A673 (cell line): Measurements from ENCODE around the gene ERP27. TPM values are rescaled to one million over a fixed set of nuclear protein-coding genes. Genes with fewer than 3 reads are reported as not detected.

Experiments used
- BruUV-seq: library from RNA; stranded (reverse); fragments of 400-500 nt; replicated peaks from 2 replicates; lab custom pipeline; 2021; lab: Mats Ljungman, UMichigan
- CTCF ChIA-PET: fragments of 300-600 bp; sonication (Branson Sonifier 250); formaldehyde crosslinking; loops from one replicate; lab custom pipeline; 2022; ENCODE audit warnings: antibody characterized with exemption; lab: Charles Lee
- POLR2A ChIA-PET: fragments of 300-600 bp; sonication (Branson Sonifier 250); formaldehyde crosslinking; loops from one replicate; lab custom pipeline; 2022; ENCODE audit warnings: antibody characterized with exemption; ENCODE audit not compliant: low non-redundant PET; lab: Charles Lee
- DNase-seq: peaks from one replicate; pipeline ENCODE4 v3.0.0-alpha.2; 2015; ENCODE audit warnings: low spot score
- H3K27ac ChIP-seq: fragments of 200-600 bp; sonication (generic); 2 replicates; pipeline ENCODE4 v1.5.1; 2016; ENCODE audit warnings: mixed run types, low read depth, mild to moderate bottlenecking, mixed read lengths, antibody characterized with exemption, low read length; ENCODE audit not compliant: poor library complexity, severe bottlenecking
- H3K27me3 ChIP-seq: fragments of 200-600 bp; sonication (generic); replicated peaks from 2 replicates; pipeline ENCODE4 v1.6.1; 2017; ENCODE audit warnings: mixed run types, low read depth, mild to moderate bottlenecking, mixed read lengths, antibody characterized with exemption, low read length; ENCODE audit not compliant: insufficient read depth, poor library complexity
- H3K36me3 ChIP-seq: fragments of 200-600 bp; sonication (generic); 2 replicates; pipeline ENCODE4 v1.6.1; 2016; ENCODE audit warnings: mixed run types, mild to moderate bottlenecking, mixed read lengths, antibody characterized with exemption, low read length; ENCODE audit not compliant: insufficient read depth, poor library complexity, severe bottlenecking
- H3K4me1 ChIP-seq: fragments of 200-600 bp; sonication (generic); 2 replicates; pipeline ENCODE4 v1.6.1; 2017; ENCODE audit warnings: mixed run types, mild to moderate bottlenecking, mixed read lengths, antibody characterized with exemption, low read length; ENCODE audit not compliant: insufficient read depth, poor library complexity, severe bottlenecking
- H3K4me3 ChIP-seq: fragments of 200-600 bp; sonication (generic); 2 replicates; pipeline ENCODE4 v1.5.1; 2016; ENCODE audit warnings: low read depth, mixed run types, mild to moderate bottlenecking, mixed read lengths, low read length; ENCODE audit not compliant: poor library complexity, severe bottlenecking
- H3K9me3 ChIP-seq: fragments of 200-600 bp; sonication (generic); 2 replicates; pipeline ENCODE4 v1.6.1; 2016; ENCODE audit warnings: mixed run types, low read depth, mild to moderate bottlenecking, mixed read lengths, antibody characterized with exemption, low read length; ENCODE audit not compliant: poor library complexity, severe bottlenecking
- CTCF ChIP-seq: fragments of 300-800, 200-600 bp; sonication (generic); conservative IDR thresholded peaks from 2 replicates; pipeline ENCODE4 v1.5.1; 2017; ENCODE audit warnings: low read depth, mild to moderate bottlenecking, antibody characterized with exemption, low read length, moderate library complexity, mixed read lengths
- EZH2 ChIP-seq: fragments of 200-600 bp; sonication (generic); IDR thresholded peaks from 2 replicates; pipeline ENCODE4 v1.6.1; 2017; ENCODE audit warnings: borderline replicate concordance, low read depth, mild to moderate bottlenecking, mixed read lengths, antibody characterized with exemption, low read length; ENCODE audit not compliant: poor library complexity, severe bottlenecking
- intact Hi-C: fragments of 100-400 bp; cut with micrococcal nuclease; formaldehyde crosslinking; loops from one replicate; pipeline ENCODE4 v1.10.0; 2022; ENCODE audit not compliant: unreplicated experiment
- total RNA-seq: library from RNA; stranded (reverse); gene quantifications from 2 replicates; pipeline ENCODE4 v1.2.3, GENCODE V29; 2021

The ERP27 gene
- total RNA-seq, 1 experiment from 2014 or later: not detected

GRCh38 chr12:14965221-14965620 is 26.9 kb upstream of the ERP27 start:
- ChIA-PET POLR2A (no interaction called here), CTCF (no interaction called here)
- H3K4me1 ChIP-seq: peaks cover 26% of the 10 kb centered on the region
- no peak overlapping the region for H3K4me3 ChIP-seq
- no TSS peak for BruUV-seq
- no peaks in the 10 kb centered on the region for H3K36me3 ChIP-seq
- H3K9me3 ChIP-seq: no peaks in the 10 kb centered on the region
- intact Hi-C loops: no loop called here
- no peaks in the 10 kb centered on the region for H3K27me3 ChIP-seq
- no peak for DNase-seq
- H3K27ac ChIP-seq: no peak overlapping the region
- TF ChIP-seq EZH2 (no peak), CTCF (no peak)

- BruUV-seq: no TSS peak
- POLR2A ChIA-PET: no interaction called here
Measured at GRCh38 chr12:14964406-14964805, 26.1 kb upstream of the ERP27 start.

GRCh38 chr12:14963520-14963919 is 25.2 kb upstream of the ERP27 start:
- intact Hi-C loops: no loop called here
- no peak overlapping the region for H3K4me3 ChIP-seq
- no peaks in the 10 kb centered on the region for H3K9me3 ChIP-seq
- BruUV-seq: no TSS peak
- no peaks in the 10 kb centered on the region for H3K36me3 ChIP-seq
- no peak overlapping the region for H3K27ac ChIP-seq
- H3K27me3 ChIP-seq: no peaks in the 10 kb centered on the region
- TF ChIP-seq CTCF: no peak
- TF ChIP-seq EZH2: no peak
- CTCF ChIA-PET: no interaction called here
- no peak for DNase-seq
- H3K4me1 ChIP-seq: peaks cover 35% of the 10 kb centered on the region
- POLR2A ChIA-PET: no interaction called here

More at GRCh38 chr12:14964406-14964805, 26.1 kb upstream of the ERP27 start:
- CTCF ChIA-PET: no interaction called here
- H3K9me3 ChIP-seq: no peaks in the 10 kb centered on the region
- H3K36me3 ChIP-seq: no peaks in the 10 kb centered on the region
- H3K27me3 ChIP-seq: no peaks in the 10 kb centered on the region
- peaks cover 34% of the 10 kb centered on the region for H3K4me1 ChIP-seq
- H3K27ac ChIP-seq: no peak overlapping the region
- intact Hi-C loops: no loop called here
- H3K4me3 ChIP-seq: no peak overlapping the region
- TF ChIP-seq EZH2 (no peak), CTCF (no peak)
- DNase-seq: no peak
